Vagina (tissue), 2 donors: Measurements from ENCODE around the gene ZFYVE21. TPM values are rescaled to one million over a fixed set of nuclear protein-coding genes. Genes with fewer than 3 reads are reported as not detected.

Experiments
- DNase-seq, 2 donors: peaks; one replicate each; pipeline ENCODE4 v3.0.0-alpha.2; 2017; ENCODE audit errors: extremely low spot score in 2 of 2
- H3K27ac ChIP-seq: fragments of 200-600 bp; sonication (generic); one replicate; pipeline ENCODE4 v1.5.1; 2019
- H3K27me3 ChIP-seq: fragments of 200-600 bp; sonication (generic); one replicate; pipeline ENCODE4 v1.5.1; 2019
- H3K36me3 ChIP-seq, 2 donors: fragments of 200-600 bp; sonication (generic); one replicate each; pipeline ENCODE4 v1.5.1; 2017 to 2019
- H3K4me1 ChIP-seq: fragments of 200-600 bp; sonication (generic); one replicate; pipeline ENCODE4 v1.5.1; 2019
- H3K4me3 ChIP-seq, 2 donors: fragments of 200-600 bp; sonication (generic); 1 replicate in 1 of 2; 2 replicates in 1 of 2; pipeline ENCODE4 v1.5.1; 2016 to 2019
- H3K9me3 ChIP-seq: fragments of 200-600 bp; sonication (generic); one replicate; pipeline ENCODE4 v1.5.1; 2019
- POLR2A ChIP-seq, 2 donors: fragments of 450-650 bp; IDR thresholded peaks; one replicate each; pipeline ENCODE4 v1.6.1; 2017; ENCODE audit warnings: antibody characterized with exemption in 2 of 2, mild to moderate bottlenecking in 2 of 2, moderate library complexity in 2 of 2
- POLR2AphosphoS5 ChIP-seq, 2 donors: sonication (generic); formaldehyde crosslinking; IDR thresholded peaks; one replicate each; pipeline ENCODE4 v1.9.0; 2017; ENCODE audit warnings: antibody characterized with exemption in 2 of 2, mild to moderate bottlenecking in 2 of 2, low read depth in 1 of 2; ENCODE audit not compliant: insufficient read depth in 1 of 2
- intact Hi-C: fragments of 100-400 bp; cut with DNase I; formaldehyde crosslinking; loops from one replicate; pipeline ENCODE4 v1.15.1; 2023
- total RNA-seq: library from RNA; depleted of rRNA; stranded (reverse); fragments of >200 nt; gene quantifications from one replicate; pipeline ENCODE4 v1.2.3, GENCODE V29; 2016
- TF ChIP-seq, protein P1 (sequence below), 3 experiments: fragments of 450-650 bp in 2 of 3; fragments of 200-600 bp in 1 of 3; sonication (generic) in 1 of 3; IDR thresholded peaks; one replicate each; pipeline ENCODE4 v1.5.1; 2017 to 2019; ENCODE audit warnings: antibody characterized with exemption in 3 of 3, mild to moderate bottlenecking in 2 of 3, moderate library complexity in 2 of 3

Gene ZFYVE21
- total RNA-seq, 1 donor from 2014 or later: 172 TPM

DNA sequence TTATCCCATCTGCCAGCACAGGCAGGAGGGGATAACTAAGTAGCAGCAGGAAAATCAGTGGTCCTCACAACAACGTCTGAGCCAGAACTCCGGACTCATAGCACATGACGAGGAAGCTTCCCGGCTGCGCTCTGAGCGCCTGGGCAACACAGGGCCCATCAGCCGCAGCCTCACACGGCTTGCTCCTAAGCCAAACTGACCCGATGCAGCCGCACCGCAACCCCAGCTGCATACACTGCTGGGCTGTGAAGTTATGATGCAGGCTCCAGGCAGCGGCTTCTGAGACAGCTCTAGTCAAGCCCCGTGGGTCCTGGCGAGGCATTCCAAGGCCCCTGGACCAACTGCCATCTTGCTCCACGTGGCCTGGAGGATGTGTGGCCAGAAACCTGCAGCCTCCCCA, 28.1 kb downstream of the ZFYVE21 start:
- Histone ChIP-seq H3K9me3 (no peaks in the 10 kb centered on the region), H3K4me1 (no peaks in the 10 kb centered on the region), H3K4me3 (no peak overlapping the region), H3K27me3 (no peaks in the 10 kb centered on the region), H3K36me3 (no peaks in the 10 kb centered on the region), H3K27ac (no peak overlapping the region)
- no peak for DNase-seq
- intact Hi-C loops: no loop called here
- no peak for TF ChIP-seq POLR2AphosphoS5 (IDR thresholded peaks at IDR 0.05; ENCODE audit: insufficient read depth in 1 of 2, low read depth in 1 of 2)
- no peak for TF ChIP-seq POLR2A (IDR thresholded peaks at IDR 0.05)
- TF ChIP-seq, protein P1, sequence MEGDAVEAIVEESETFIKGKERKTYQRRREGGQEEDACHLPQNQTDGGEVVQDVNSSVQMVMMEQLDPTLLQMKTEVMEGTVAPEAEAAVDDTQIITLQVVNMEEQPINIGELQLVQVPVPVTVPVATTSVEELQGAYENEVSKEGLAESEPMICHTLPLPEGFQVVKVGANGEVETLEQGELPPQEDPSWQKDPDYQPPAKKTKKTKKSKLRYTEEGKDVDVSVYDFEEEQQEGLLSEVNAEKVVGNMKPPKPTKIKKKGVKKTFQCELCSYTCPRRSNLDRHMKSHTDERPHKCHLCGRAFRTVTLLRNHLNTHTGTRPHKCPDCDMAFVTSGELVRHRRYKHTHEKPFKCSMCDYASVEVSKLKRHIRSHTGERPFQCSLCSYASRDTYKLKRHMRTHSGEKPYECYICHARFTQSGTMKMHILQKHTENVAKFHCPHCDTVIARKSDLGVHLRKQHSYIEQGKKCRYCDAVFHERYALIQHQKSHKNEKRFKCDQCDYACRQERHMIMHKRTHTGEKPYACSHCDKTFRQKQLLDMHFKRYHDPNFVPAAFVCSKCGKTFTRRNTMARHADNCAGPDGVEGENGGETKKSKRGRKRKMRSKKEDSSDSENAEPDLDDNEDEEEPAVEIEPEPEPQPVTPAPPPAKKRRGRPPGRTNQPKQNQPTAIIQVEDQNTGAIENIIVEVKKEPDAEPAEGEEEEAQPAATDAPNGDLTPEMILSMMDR (IDR thresholded peaks at IDR 0.05): no peak

DNA sequence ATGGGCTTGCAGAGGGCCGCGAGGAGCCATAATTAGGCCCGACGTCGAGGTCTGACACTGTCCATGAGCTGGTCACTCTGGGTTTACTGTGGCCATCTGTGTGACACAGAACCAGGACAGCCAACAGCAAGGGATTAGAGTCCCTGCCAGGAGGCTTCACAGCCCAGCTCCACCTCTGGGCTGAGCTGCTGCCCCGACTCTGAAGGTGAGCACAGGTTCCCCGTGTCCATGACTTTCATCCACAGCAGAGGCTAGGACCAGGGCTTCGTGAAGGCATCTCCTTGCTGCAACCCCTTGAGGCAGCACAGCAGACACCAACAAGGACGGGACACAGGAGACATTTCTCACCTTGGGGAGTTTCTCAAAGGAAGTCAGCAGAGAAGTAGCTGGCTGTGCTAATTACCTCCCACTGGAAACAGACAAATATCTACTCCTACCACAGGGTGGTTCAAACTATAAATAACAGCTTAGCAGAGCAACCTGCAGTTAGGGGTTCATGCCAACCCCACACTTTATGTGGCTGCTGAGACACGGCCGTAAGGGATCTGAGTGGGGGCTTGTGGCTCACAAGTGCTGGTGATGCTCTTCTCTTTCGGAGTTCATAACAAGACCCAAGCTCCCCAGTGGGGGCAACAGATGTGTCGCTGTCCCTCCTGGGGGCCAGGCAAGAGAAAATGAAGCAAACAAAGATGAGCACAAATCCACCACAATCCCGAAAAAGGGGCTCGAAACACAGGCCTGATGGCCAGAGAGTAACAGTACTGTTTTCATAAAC, 29.2 kb downstream of the ZFYVE21 start:
- intact Hi-C loops: no loop called here
- Histone ChIP-seq H3K9me3 (no peaks in the 10 kb centered on the region), H3K27ac (no peak overlapping the region), H3K4me3 (no peak overlapping the region), H3K36me3 (no peaks in the 10 kb centered on the region), H3K27me3 (no peaks in the 10 kb centered on the region), H3K4me1 (no peaks in the 10 kb centered on the region)
- no peak for DNase-seq
- TF ChIP-seq, protein P1 (IDR thresholded peaks at IDR 0.05): no peak
- TF ChIP-seq POLR2A (IDR thresholded peaks at IDR 0.05): no peak
- no peak for TF ChIP-seq POLR2AphosphoS5 (IDR thresholded peaks at IDR 0.05; ENCODE audit: insufficient read depth in 1 of 2, low read depth in 1 of 2)

DNA sequence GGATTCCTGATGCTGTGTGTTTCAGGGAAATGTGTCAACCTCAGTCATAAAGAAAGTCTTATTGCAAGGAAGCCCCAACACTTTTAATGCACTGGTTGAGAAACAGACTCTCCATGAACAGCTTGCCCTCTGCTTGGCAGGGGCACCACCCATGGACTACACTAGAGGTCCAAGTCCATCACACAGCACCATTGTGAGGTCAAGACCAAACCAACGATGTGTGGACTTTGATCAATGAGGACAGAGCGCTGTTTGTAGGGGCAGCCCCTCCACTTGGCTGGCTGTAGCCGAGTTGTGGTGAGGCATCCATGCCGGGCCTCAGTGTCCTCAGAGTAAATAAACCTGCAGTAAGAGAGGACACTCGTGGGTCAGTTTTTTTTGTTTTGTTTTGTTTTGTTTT, 29.8 kb downstream of the ZFYVE21 start:
- no peaks in the 10 kb centered on the region for H3K27me3 ChIP-seq
- no peak overlapping the region for H3K4me3 ChIP-seq
- H3K9me3 ChIP-seq: no peaks in the 10 kb centered on the region
- H3K27ac ChIP-seq: no peak overlapping the region
- H3K4me1 ChIP-seq: no peaks in the 10 kb centered on the region
- TF ChIP-seq POLR2A (IDR thresholded peaks at IDR 0.05) (no peak), POLR2AphosphoS5 (IDR thresholded peaks at IDR 0.05; ENCODE audit: insufficient read depth in 1 of 2, low read depth in 1 of 2) (no peak)
- TF ChIP-seq, protein P1 (IDR thresholded peaks at IDR 0.05): no peak
- no peaks in the 10 kb centered on the region for H3K36me3 ChIP-seq
- intact Hi-C loops: no loop called here
- DNase-seq: no peak

DNA sequence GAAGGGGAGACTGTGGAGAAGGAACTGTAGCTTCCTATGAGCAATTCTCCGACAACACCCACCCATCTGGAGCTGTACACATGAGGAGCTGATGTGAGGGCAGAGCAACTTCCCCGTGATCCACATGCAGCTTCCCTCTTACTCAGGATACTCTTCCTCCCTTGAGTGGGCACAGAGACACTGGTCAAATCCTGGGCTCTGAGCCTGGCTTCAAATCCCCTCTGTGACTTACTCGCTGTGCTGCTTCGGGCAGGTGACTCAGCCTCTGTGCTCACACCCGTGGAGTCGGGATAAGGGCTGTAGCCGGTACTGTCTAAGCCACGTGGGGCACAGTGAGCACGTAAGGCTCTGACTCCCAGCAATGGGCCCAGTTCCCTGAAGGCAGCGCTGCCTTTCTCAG, 31.1 kb downstream of the ZFYVE21 start:
- Histone ChIP-seq H3K4me3 (no peak overlapping the region), H3K27ac (no peak overlapping the region), H3K4me1 (no peaks in the 10 kb centered on the region), H3K36me3 (peaks cover 0 to 1% of the 10 kb centered on the region in 2 donors), H3K9me3 (no peaks in the 10 kb centered on the region), H3K27me3 (no peaks in the 10 kb centered on the region)
- intact Hi-C loops: no loop called here
- TF ChIP-seq POLR2AphosphoS5 (IDR thresholded peaks at IDR 0.05; ENCODE audit: insufficient read depth in 1 of 2, low read depth in 1 of 2): no peak
- TF ChIP-seq, protein P1 (IDR thresholded peaks at IDR 0.05): no peak
- DNase-seq: no peak

DNA sequence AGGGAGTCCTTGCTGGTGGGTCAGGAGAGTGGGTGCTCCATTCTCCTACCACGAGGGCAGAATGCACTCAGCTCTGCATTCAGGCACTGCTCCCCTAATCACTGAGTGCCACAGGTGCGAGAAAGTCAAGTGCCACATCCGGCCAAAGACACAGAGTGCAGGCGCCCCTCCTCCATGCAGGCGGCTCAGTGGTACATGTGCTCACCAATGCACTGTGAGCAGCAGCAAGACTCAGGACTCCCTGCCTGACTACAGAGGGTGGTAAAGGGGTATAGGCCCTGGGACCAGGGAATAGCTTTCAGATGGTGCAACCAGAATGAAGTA, 32.9 kb downstream of the ZFYVE21 start:
- no peak overlapping the region for H3K27ac ChIP-seq
- H3K4me1 ChIP-seq: no peaks in the 10 kb centered on the region
- H3K27me3 ChIP-seq: no peaks in the 10 kb centered on the region
- H3K36me3 ChIP-seq: peaks cover 0 to 6% of the 10 kb centered on the region in 2 donors
- H3K4me3 ChIP-seq: no peak overlapping the region
- intact Hi-C loops: no loop called here
- no peak for DNase-seq
- no peaks in the 10 kb centered on the region for H3K9me3 ChIP-seq
- TF ChIP-seq, protein P1 (IDR thresholded peaks at IDR 0.05): no peak
- no peak for TF ChIP-seq POLR2AphosphoS5 (IDR thresholded peaks at IDR 0.05; ENCODE audit: insufficient read depth in 1 of 2, low read depth in 1 of 2)
- TF ChIP-seq POLR2A (IDR thresholded peaks at IDR 0.05): no peak
